T follicular helper cell (primary cell): ENCODE data around the gene GOLGA6L10.
"Not testable (repeated sequence)": the region's sequence is repeated elsewhere in the genome, so short reads cannot be mapped to it uniquely, and the experiment has no call there.

ENCODE experiments used
- DNase-seq: peaks from one replicate; pipeline ENCODE4 v3.0.0-alpha.2; 2020; ENCODE audit warnings: low read depth

The GOLGA6L10 gene

DNA sequence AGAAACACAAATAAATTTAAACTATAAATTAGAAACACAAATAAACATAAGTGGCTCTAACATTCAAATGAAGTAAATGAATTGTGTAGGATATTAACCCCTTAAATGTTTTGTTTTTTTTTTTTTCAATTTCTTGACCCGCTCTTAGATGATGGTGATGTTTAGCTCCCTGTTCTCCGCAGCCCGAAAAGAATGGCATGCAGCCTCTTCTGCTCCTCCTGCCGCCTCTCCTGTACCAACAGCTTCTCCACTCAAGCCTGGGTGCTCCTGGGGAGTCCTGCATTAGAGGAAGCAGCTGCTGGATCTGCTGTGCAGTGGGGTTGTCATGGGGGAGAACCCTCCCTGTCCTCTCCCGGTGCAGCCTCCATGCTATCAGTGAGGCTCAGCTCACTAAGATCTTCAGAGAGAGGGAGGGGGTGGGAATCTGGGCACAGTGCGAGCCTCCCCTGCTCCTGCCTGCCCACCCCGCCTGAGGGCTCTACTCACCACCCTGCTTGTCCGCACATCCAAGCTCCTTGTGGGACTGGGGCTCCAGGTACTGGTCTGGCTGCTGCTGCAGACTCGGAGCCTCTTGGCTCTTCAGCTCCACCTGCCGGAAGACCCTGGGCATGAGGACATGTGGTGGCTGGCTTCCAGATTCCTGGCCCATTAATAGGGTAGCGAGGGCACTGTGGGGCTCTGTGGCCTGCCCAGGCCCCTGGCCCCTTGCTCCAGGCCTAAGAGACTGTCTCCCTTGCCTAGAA, 6.5 kb downstream of the GOLGA6L10 start:
- DNase-seq = peak; percentile 18

DNA sequence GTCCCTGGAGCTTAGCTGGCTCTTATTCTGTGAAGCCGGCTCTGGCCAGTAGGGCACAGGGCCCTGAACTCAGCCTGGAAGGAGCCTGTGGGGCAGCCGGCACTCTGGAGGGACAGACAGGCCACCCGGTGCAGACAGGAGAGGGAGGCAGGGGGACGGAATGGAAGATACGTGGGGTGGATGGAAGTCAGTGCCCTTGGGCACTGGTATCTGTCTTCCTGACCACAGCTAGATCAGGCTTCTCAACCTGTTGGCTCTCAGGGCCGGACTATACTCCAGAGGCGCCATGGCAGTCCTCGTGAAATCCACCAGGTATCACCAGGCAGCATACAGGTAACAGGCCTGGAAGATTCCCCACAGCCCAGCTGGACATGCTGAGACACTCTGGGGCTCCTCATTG, 10.7 kb downstream of the GOLGA6L10 start:
- not testable (repeated sequence) for DNase-seq

DNA sequence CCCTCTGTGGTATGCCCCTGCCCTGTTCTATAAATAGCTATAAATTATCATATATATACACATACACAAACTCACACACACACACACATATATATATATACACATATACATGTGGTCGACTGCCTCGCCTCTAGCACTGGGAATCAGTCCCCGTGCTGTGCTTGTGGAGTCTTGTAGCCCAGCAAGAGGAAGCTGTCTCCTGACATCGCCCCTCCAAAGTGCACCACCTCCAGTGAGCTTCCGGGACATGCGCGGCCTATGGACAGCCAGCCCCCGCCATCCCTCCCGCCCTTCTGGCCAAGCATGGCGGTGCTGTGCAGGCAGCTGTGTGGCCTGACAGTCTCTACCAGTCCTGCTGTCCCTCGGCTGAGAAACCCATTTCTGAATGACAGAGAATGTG, 11.2 kb downstream of the GOLGA6L10 start:
- not testable (repeated sequence) for DNase-seq

DNA sequence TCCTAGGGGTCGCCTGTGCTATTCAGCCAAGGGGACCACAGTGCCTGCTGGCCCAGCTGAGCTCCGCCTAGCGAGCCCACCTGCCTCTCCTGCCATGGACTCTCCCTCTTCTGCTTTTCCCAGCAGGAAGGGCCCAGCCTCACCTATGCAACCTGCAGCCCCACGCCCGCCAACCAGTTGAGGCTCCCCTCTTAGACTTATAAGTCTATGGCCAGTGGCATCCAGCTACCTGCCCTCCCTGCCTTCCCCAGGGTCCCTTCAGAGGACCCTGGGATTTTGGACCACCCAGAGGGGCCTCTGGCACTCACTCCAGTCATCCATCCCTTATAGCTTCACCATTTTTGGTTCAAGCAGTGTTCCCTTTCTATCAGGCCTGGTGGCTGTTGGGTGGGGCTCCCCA, 12.2 kb downstream of the GOLGA6L10 start:
- DNase-seq = not testable (repeated sequence)

DNA sequence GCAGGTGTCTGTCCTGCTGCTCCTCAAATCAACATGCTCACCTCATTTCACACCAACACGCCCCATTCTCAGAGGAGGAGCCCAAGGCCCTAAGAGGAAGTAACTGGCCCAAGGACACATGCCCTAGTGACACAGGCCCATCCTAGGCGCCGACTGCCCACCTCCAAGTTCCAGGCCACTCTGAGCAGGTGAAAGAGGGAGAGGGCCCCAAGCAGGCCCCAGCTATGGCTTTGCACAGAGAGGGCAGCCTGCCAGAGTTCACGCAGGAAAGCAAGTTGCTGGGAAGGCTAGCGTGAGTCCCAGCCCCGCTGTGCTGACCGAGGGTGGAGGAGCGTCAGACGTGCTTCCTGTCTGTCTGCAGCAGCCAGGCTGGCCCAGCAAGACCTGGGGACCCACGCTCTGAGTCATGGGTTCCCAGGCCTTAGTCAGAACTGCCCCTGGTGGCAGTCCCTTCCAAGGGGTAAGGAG, 13.1 kb downstream of the GOLGA6L10 start:
- not testable (repeated sequence) for DNase-seq

DNA sequence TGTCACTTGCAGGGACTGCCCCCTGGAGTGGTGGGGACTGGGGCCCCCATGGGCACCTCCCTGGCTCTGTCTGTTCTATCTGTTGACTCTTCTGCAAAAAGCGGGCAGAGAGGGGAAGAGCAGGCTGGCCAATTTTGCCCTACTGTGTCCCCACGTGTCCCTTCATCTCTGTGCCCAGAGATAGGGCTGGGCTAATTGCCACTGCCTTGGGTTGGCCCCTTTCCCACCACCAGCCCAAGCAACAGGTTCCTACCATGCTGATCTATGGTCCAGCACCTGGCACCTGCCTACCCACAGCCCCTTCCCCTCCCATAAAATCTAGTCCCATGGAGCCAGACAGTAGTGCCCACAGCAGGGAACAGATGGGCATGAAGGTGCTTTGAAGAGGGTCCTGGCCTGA, 14.3 kb downstream of the GOLGA6L10 start:
- DNase-seq = not testable (repeated sequence)

DNA sequence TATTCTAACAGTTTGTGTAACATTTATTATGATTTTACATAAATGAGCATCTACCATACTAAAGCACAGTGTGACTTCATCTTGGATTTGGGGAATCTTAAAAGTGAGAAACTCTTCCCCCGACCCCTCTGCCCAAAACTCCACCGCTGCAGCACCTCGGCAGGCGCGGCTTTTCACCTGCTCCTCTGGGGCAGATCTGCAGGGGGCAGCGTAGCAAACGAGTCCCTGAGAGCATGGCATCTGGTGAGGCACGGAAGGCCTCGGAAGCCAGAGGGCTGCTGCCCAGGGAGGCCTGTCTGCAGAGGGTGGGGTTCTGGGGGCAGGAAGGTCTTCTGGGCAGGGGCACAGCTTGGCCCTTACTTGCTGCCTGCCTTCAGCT, 14.7 kb downstream of the GOLGA6L10 start:
- not testable (repeated sequence) for DNase-seq

DNA sequence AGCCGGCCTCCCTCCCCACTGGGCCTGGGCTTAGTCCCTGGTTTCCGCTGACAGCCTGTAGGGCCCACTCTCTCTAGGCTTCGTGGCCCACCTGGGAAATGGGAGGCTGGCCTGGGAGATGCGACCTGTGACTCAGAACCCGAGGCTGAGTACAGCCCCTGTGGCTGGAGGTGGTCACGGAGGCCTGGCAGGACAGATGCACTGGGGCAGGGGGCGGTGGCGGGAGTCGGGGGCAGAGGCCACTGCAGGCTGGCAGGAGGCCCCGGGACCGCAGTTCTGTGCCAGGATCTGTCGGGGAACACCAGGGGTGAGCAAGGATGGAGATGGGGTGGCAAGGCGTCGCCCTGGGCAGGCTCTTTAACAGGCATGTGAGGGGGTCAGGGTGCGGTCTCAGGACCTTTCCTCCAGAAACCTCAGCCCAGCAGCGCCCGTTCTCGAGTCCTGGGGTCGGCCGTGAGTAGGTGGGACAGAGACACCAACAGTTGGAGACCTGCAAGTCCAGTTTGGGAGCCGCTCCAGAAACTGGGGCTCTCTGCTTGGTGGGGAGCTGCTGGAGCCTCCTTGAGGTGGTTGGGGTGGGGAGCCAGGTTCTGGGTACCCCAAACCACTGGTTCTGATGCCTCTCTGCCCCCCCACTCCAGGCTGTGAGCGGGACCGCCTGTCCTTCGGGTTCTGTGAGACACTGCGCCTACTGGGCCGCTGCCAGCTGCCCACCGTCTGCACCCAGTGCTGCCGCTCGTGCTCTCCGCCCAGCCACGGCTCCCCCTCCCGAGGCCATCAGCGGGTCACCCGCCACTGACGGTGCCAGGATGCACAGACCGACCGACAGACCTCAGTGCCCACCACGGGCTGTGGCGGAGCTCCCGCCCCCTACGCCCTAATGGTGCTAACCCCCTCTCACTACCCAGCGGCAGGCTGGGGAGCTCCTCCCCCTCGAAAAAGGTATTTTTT, 15.4 kb downstream of the GOLGA6L10 start:
- not testable (repeated sequence) for DNase-seq

DNA sequence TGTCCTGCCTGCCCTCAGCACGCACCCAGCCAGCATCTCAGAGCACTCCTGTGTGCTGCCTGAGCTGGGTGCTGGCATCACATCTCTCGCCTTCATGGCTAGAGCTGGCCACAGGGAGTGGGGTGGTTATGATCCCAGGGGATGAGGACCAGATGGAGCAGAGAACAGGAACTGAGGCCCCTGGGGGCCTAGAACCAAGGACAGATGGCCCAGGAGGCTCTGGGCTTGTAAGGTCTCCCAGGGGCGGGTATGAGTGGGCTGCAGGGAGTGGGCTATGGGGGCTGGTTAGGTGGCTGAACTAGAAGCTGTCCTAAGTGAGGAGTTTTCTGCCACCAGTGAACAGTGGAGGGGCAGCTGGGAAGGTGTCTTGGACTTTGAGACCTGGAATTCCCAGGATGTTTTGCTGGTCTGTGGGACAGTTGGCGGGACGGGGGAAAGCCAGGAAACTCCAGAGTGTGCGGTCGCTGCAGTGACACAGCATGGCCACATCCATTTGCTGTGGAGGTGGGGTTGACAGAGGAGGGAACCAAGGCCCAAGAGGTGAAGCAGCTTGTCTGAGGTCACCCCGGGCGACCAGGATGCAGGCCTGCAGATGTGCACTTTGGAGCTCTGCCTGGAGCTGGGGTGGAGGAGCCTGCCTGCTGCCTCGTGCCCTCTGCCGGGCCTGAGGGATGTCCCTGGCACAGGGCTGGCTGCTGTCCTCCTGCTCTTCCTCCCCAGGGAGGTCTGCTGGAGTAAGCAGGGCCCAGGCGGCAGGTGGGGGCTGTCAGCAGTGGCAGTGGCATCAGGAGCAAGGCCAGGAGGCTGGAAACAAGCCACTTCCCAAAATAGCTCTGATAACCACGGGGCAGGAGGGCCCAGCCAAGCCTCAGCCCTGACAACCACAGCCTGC, 16.3 kb downstream of the GOLGA6L10 start:
- not testable (repeated sequence) for DNase-seq

DNA sequence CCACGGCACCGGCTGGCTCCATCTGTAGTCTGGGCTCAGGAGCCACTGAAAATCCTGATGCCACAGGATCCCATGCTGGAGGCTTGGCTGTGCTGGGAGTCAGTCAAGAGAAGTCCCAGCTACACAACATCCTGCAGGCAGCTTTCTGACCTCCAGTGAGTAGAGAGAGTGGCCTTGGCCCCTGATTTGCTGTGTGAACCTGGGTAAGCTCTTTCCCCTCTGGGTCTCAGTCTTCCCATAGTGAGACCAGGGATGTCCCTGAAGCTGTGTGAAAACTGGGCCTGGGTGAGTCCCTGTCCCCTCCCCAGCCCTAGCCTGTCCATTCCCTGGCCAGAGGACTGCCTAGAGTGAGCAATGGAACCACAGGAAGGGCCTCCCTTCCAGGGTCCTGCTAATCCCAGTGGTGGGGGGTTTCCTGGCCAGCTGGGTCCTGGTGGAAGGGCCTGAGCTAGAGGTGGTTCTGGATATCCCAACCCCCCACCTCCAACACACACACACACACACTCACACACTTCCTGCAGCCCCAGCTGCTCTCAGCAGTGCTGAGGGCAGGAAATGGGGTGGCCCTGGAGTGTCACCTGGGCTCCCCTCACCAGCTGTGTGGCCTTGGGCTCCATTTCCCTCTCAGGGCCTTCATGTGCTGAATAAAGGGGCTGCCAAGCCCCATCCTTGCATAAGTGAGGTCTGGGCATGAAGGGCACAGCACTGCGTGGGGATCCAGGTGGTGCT, 17.5 kb downstream of the GOLGA6L10 start:
- not testable (repeated sequence) for DNase-seq

DNA sequence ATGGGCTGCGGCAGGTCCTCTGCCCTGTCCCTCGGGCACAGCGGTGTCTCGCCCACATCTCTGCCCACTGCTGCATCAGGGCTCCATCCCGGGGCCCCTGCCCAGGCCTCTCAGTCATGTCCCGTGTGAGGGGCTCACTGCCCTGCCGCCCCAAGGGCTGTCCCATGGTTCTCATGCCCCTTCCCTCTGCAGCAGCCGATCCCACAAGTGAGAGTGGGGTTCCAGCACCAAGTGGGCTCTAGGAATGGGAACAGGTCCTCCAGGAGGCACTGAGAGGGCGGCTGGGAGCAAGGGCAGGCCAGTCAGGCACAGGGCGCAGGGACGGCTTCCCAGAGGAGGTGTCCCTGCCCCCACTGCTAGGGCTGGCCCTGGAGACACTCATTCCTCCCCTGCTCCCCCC, 18.4 kb downstream of the GOLGA6L10 start:
- DNase-seq = not testable (repeated sequence)

DNA sequence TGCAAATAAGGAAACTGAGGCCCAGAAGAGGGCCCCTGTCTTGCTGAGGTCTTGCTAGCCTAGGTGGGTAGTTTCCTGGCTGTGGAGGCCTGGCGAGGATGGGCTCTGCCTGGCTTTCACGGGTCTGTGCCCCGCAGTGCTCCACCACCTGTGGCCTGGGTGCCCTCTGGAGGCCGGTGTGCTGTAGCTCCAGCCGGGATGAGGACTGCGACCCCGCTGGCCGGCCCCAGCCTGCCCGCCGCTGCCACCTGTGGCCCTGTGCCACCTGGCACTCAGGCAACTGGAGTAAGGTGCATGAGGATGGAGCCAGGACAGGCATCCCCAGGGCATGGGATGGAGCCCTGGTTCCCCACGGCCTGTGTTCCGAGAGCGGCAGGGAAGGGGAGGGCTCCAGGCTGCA, 20.2 kb downstream of the GOLGA6L10 start:
- DNase-seq = not testable (repeated sequence)

DNA sequence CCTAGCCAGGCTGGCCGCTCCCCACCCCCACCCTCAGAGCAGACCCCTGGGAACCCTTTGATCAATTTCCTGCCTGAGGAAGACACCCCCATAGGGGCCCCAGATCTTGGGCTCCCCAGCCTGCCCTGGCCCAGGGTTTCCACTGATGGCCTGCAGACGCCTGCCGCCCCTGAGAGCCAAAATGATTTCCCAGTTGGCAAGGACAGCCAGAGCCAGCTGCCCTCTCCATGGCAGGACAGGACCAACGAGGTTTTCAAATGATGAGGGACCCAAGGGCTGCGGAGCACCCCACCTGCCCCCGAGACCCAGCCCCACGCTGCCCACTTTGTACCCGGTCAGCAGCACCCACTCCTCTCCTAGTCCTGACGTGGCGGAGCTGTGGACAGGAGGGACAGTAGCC, 21.9 kb downstream of the GOLGA6L10 start:
- DNase-seq = not testable (repeated sequence)

DNA sequence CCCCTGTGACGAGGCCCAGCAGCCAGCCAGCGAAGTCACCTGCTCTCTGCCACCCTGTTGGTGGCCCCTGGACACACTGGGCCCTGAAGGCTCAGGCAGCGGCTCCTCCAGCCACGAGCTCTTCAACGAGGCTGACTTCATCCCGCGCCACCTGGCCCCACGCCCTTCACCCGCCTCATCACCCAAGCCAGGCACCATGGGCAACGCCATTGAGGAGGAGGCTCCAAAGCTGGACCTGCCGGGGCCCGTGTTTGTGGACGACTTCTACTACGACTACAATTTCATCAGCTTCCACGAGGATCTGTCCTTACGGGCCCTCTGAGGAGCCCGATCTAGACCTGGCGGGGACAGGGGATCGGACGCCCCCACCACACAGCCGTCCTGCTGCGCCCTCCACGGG, 22.4 kb downstream of the GOLGA6L10 start:
- not testable (repeated sequence) for DNase-seq

DNA sequence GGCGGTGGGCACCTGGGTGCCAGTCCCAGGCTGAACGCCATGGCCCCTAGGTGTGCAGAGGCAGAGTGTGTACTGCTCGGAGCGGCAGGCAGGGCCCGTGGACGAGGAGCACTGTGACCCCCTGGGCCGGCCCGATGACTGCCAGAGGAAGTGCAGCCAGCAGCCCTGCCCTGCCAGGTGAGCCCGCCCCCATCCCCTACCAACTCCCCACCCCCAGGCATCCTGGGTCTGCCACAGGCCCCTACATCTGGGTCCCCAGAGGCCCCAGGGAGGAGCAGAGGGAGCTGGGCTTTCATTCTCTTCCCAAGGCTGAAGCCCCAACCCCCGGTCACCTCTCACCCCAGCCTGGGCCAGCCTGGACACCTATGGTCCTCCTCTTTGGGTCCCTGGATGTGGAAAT, 23.6 kb downstream of the GOLGA6L10 start:
- DNase-seq = not testable (repeated sequence)

DNA sequence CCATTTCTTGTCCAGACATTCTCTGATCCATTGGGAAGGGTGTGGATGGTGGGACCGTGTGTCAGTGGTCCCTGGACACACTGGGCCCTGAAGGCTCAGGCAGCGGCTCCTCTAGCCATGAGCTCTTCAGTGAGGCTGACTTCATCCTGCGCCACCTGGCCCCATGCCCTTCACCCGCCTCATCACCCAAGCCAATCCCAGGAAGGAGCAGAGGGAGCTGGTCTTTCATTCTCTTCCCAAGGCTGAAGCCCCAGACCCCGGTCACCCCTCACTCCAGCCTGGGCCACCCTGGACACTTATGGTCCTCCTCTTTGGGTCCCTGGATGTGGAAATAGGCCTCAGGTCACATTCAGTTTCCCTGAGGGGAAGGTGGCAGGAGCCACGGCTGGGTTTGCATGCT, 24.4 kb downstream of the GOLGA6L10 start:
- not testable (repeated sequence) for DNase-seq

DNA sequence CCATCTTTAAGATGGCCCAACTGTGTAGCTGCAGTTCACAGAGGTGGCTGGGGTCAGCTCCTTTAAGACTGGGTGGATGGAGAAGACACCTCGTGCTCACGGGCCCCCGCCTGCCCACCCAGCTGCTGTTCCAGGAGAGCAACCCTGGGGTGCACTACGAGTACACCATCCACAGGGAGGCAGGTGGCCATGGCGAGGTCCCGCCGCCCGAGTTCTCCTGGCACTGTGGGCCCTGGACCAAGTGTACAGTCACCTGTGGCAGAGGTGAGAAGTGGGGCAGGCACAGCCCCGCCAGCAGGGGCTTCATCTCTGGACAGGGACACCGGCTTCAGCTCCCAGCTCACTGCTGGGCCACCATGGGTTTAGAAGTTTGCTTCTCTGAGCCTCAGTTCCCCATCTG, 26.8 kb downstream of the GOLGA6L10 start:
- DNase-seq = not testable (repeated sequence)

DNA sequence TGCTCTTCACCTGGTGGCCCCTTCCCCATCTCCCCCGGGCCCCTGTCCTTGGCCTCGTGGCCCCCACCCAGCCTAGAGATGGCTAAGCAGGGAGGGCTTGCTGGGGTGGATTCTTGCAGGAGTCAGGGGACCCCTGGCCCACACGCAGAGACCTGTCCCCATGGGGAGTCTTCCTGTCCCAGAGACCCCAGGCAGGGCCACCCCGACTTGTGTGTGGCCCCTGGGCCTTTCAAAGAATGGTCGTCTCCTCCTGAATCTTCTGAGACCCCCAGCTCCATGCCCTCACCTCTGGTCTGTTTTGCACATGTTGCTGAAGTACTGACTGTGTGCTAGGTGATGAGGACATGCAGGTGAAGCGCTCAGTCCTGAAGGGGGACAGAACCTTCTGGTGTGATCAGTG, 28.4 kb downstream of the GOLGA6L10 start:
- not testable (repeated sequence) for DNase-seq

DNA sequence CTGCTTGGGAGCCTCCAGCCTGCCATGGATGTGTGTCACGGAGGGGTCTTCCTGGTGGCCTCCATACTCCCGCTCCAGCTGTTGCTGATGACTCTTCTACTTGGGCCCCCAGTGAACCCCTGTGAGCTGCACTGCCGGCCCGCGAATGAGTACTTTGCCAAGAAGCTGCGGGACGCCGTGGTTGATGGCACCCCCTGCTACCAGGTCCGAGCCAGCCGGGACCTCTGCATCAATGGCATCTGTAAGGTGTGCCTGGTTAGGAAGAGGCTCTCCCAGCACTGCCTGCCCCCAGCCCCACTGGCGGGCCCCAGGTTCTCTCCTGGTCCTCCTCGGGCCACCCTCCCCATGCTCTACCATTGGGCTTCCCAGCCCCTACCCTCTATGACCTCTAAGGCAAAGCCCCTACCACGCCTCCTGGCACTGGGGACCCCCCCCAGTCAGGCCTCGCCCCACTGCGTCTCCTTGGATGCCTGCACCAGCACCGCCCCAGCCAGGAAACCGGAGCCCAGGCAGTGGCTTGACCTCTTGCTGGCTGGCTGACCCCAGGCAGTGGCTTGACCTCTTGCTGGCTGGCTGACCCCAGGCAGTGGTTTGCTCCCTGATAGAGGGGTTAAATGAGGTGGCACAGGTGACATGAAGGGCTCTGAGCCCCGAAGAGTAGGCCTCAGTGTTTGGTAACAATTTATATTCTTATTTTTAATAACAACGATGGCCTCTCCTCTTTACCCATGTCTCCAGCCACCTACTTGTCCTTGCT, 29.6 kb downstream of the GOLGA6L10 start:
- DNase-seq = not testable (repeated sequence)

DNA sequence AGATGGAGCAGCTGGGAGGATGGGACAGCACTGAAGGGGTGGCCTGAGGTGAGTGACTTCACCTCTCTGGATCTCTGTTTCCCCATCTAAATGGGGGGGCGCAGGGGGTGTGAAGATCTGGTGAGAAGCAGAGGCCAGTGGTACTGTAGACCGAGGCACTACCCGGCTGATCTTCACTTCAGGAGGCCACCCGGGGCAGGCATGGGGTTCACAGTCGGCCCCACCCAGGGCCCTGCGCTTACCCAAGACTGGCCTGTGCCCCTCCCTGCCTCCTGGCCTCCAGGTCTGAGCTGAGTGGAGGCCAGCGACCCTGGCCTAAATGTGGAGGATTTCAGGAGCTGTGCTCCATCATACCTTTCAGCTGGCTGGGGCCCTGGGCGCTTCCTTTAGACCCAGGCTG, 31.0 kb downstream of the GOLGA6L10 start:
- not testable (repeated sequence) for DNase-seq
